ENCODE measurements around the gene LLGL1. TPM values are rescaled to one million over a fixed set of nuclear protein-coding genes. Genes with fewer than 3 reads are reported as not detected.

LLGL1 gene
- polyA plus RNA-seq, 3 donors = 0.52 to 10.8 (median 0.76) TPM

- Mint-ChIP-seq H3K4me1 (peaks cover 4% of the 10 kb centered on the region), H3K4me3 (no peak overlapping the region), H3K36me3 (peaks cover 72 to 92% of the 10 kb centered on the region in 2 donors), H3K9me3 (no peaks in the 10 kb centered on the region), H3K27me3 (ENCODE audit: low read depth in 3 of 3) (peaks cover 0 to 2% (median 0%) of the 10 kb centered on the region in 3 donors), H3K27ac (no peak overlapping the region)
- no peak overlapping the region for H3K27ac ChIP-seq (ENCODE audit: low read depth in 1 of 2, low read length in 2 of 2)
- H4K20me1 ChIP-seq (ENCODE audit: insufficient read depth, low read length) = peaks cover 100% of the 10 kb centered on the region
- WGBS (ENCODE audit: insufficient coverage) = 100% methylated on average over 3 of the region's 3 CpGs
- no peak for TF ChIP-seq CTCF (IDR thresholded peaks at IDR 0.05)
- H3K27me3 ChIP-seq (ENCODE audit: control insufficient read depth in 2 of 2, insufficient read depth in 2 of 2, low read length in 2 of 2) = no peaks in the 10 kb centered on the region
- peaks cover 75 to 88% of the 10 kb centered on the region in 2 donors for H3K36me3 ChIP-seq (replicated peaks in 1 of 2; ENCODE audit: control insufficient read depth in 1 of 2, insufficient read depth in 2 of 2, low read length in 2 of 2)
- H3K9ac ChIP-seq (ENCODE audit: insufficient read depth, low read length, poor library complexity, severe bottlenecking) = no peak overlapping the region
- H3K4me3 ChIP-seq (replicated peaks in 1 of 3; ENCODE audit: low read depth in 2 of 3, low read length in 3 of 3) = no peak overlapping the region
- intact Hi-C loops (cut with micrococcal nuclease) = no loop called here
- no peaks in the 10 kb centered on the region for H3K9me3 ChIP-seq (replicated peaks in 1 of 2; ENCODE audit: control insufficient read depth in 1 of 2, insufficient read depth in 1 of 2, low read length in 2 of 2)
- no peak overlapping the region for H2AFZ ChIP-seq (ENCODE audit: insufficient read depth, low read depth, low read length, poor library complexity, severe bottlenecking)
- H3K4me2 ChIP-seq (replicated peaks; ENCODE audit: extremely low read depth, low read length, poor library complexity, severe bottlenecking) = no peak overlapping the region
- H3K4me1 ChIP-seq (ENCODE audit: control insufficient read depth in 1 of 2, insufficient read depth in 2 of 2, low read length in 2 of 2) = no peaks in the 10 kb centered on the region
- peaks cover 92% of the 10 kb centered on the region for H3K79me2 ChIP-seq (ENCODE audit: insufficient read depth, low read length)
- DNase-seq = no peak
These were observed 27.8 kb upstream of the LLGL1 start for GRCh38 chr17:18197535-18198194.

GRCh38 chr17:18198530-18198929 is 26.9 kb upstream of the LLGL1 start:
- peaks cover 4% of the 10 kb centered on the region for H3K4me1 Mint-ChIP-seq
- Histone ChIP-seq H2AFZ (ENCODE audit: insufficient read depth, low read depth, low read length, poor library complexity, severe bottlenecking) (no peak overlapping the region), H3K79me2 (ENCODE audit: insufficient read depth, low read length) (peaks cover 91% of the 10 kb centered on the region), H3K36me3 (replicated peaks in 1 of 2; ENCODE audit: control insufficient read depth in 1 of 2, insufficient read depth in 2 of 2, low read length in 2 of 2) (peaks cover 78 to 90% of the 10 kb centered on the region in 2 donors), H3K4me3 (replicated peaks in 1 of 3; ENCODE audit: low read depth in 2 of 3, low read length in 3 of 3) (no peak overlapping the region), H4K20me1 (ENCODE audit: insufficient read depth, low read length) (peaks cover 100% of the 10 kb centered on the region), H3K4me2 (replicated peaks; ENCODE audit: extremely low read depth, low read length, poor library complexity, severe bottlenecking) (no peak overlapping the region), H3K9me3 (replicated peaks in 1 of 2; ENCODE audit: control insufficient read depth in 1 of 2, insufficient read depth in 1 of 2, low read length in 2 of 2) (no peaks in the 10 kb centered on the region), H3K4me1 (ENCODE audit: control insufficient read depth in 1 of 2, insufficient read depth in 2 of 2, low read length in 2 of 2) (no peaks in the 10 kb centered on the region), H3K27me3 (ENCODE audit: control insufficient read depth in 2 of 2, insufficient read depth in 2 of 2, low read length in 2 of 2) (no peaks in the 10 kb centered on the region), H3K27ac (ENCODE audit: low read depth in 1 of 2, low read length in 2 of 2) (no peak overlapping the region), H3K9ac (ENCODE audit: insufficient read depth, low read length, poor library complexity, severe bottlenecking) (no peak overlapping the region)
- H3K4me3 Mint-ChIP-seq = no peak overlapping the region
- H3K9me3 Mint-ChIP-seq = no peaks in the 10 kb centered on the region
- intact Hi-C loops (cut with micrococcal nuclease) = no loop called here
- TF ChIP-seq CTCF (IDR thresholded peaks at IDR 0.05) = no peak
- peaks cover 74 to 92% of the 10 kb centered on the region in 2 donors for H3K36me3 Mint-ChIP-seq
- H3K27me3 Mint-ChIP-seq (ENCODE audit: low read depth in 3 of 3) = peaks cover 0 to 2% (median 0%) of the 10 kb centered on the region in 3 donors
- H3K27ac Mint-ChIP-seq = peak overlapping the region in 1 of 7 donors; percentile 26
- DNase-seq = no peak
- WGBS (ENCODE audit: insufficient coverage) = 90% methylated on average over 3 of the region's 4 CpGs
